ENCODE data around the gene RET.

RET gene

GRCh38 chr10:43156590-43157341, 79.9 kb downstream of the RET start:
- TF ChIP-seq MYC (IDR thresholded peaks at IDR 0.05; ENCODE audit: low read depth, low read length), result no peak
- no peak for TF ChIP-seq MAX (IDR thresholded peaks at IDR 0.05; ENCODE audit: low read depth, low read length)
- no peak for TF ChIP-seq CTCF (IDR thresholded peaks at IDR 0.05; ENCODE audit: low read depth, low read length)
- no peak for TF ChIP-seq POLR2A (IDR thresholded peaks at IDR 0.05; ENCODE audit: extremely low read depth, insufficient read length)
- DNase-seq (ENCODE audit: low read depth), result no peak
- H3K4me3 ChIP-seq (ENCODE audit: low read depth, low read length), result no peak overlapping the region

GRCh38 chr10:43158636-43159035, 81.8 kb downstream of the RET start:
- TF ChIP-seq CTCF (IDR thresholded peaks at IDR 0.05; ENCODE audit: low read depth, low read length) (no peak), MAX (IDR thresholded peaks at IDR 0.05; ENCODE audit: low read depth, low read length) (no peak), POLR2A (IDR thresholded peaks at IDR 0.05; ENCODE audit: extremely low read depth, insufficient read length) (no peak), MYC (IDR thresholded peaks at IDR 0.05; ENCODE audit: low read depth, low read length) (no peak)
- no peak overlapping the region for H3K4me3 ChIP-seq (ENCODE audit: low read depth, low read length)
- no peak for DNase-seq (ENCODE audit: low read depth)

- TF ChIP-seq MAX (IDR thresholded peaks at IDR 0.05; ENCODE audit: low read depth, low read length) (peak; percentile 47), CTCF (IDR thresholded peaks at IDR 0.05; ENCODE audit: low read depth, low read length) (no peak), POLR2A (IDR thresholded peaks at IDR 0.05; ENCODE audit: extremely low read depth, insufficient read length) (no peak), MYC (IDR thresholded peaks at IDR 0.05; ENCODE audit: low read depth, low read length) (peak; percentile 22; the same call in 1 of the 2 replicates)
- H3K4me3 ChIP-seq (ENCODE audit: low read depth, low read length), result no peak overlapping the region
- peak; percentile 76 for DNase-seq (ENCODE audit: low read depth)
Observed at GRCh38 chr10:43160046-43160920, 83.4 kb downstream of the RET start.

GRCh38 chr10:43160921-43161255, 84.0 kb downstream of the RET start:
- no peak for TF ChIP-seq MAX (IDR thresholded peaks at IDR 0.05; ENCODE audit: low read depth, low read length)
- no peak for TF ChIP-seq POLR2A (IDR thresholded peaks at IDR 0.05; ENCODE audit: extremely low read depth, insufficient read length)
- TF ChIP-seq MYC (IDR thresholded peaks at IDR 0.05; ENCODE audit: low read depth, low read length), result no peak
- TF ChIP-seq CTCF (IDR thresholded peaks at IDR 0.05; ENCODE audit: low read depth, low read length), result no peak
- no peak overlapping the region for H3K4me3 ChIP-seq (ENCODE audit: low read depth, low read length)
- no peak for DNase-seq (ENCODE audit: low read depth)

- no peak for DNase-seq (ENCODE audit: low read depth)
- TF ChIP-seq MYC (IDR thresholded peaks at IDR 0.05; ENCODE audit: low read depth, low read length), result no peak
- TF ChIP-seq POLR2A (IDR thresholded peaks at IDR 0.05; ENCODE audit: extremely low read depth, insufficient read length), result no peak
- no peak for TF ChIP-seq MAX (IDR thresholded peaks at IDR 0.05; ENCODE audit: low read depth, low read length)
- TF ChIP-seq CTCF (IDR thresholded peaks at IDR 0.05; ENCODE audit: low read depth, low read length), result no peak
- no peak overlapping the region for H3K4me3 ChIP-seq (ENCODE audit: low read depth, low read length)
Observed at GRCh38 chr10:43162604-43163003, 85.7 kb downstream of the RET start.

Measured in NB4 (cell line).